Measurements from ENCODE around the gene TMEM125.

Gene TMEM125

DNA sequence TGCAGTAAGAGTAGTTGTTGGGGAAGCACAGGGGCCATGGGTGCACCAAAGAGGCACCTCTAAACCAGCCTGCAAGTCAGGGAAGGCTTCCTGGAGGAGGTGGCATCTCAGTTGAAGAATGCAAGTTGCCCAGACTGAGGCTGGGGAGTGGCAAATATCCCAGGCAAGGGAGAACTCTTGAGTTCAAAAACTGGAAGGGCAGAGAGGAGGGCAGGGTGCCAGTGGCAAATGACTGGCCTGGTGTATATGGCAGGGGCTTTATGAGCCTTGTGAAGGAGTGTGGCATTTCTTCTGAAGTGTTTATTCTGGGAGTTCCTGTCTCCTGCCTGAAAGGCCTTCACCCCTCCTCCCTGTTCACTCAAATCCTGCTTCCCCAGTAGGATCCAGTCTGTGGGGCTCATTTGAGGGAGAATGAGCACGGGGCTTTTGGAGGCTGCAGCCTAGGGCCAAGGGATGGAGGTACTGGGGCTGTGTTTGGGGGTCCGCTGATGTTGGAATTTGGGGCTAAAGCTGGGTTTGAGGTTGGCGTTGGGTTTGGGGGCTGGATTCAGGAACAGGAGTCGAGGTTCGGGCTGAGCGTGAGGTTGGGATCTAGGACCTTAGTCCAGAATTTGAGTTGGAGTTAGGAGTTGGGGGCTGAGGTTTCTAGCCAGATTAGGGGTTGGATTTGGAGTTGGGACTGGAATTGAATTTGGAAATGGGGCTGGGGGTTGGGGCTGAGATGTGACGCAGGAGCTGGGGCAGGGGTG, at the start of gene TMEM125:
Gene TMEM125 (plus strand): TSS at position 357 of the 749 bp plus-strand sequence. CDS start 2,740 bp downstream, outside the sequence.
- Histone ChIP-seq H3K4me3 (ENCODE audit: low read depth, low read length) (peak within 1 kb of the TSS; percentile 49), H3K9me3 (ENCODE audit: control insufficient read depth, insufficient read depth, low read depth, low read length) (peaks cover 10% of the 10 kb centered on the region), H3K36me3 (ENCODE audit: control insufficient read depth, insufficient read depth, low read length) (peaks cover 7% of the 10 kb centered on the region), H3K27me3 (ENCODE audit: control insufficient read depth, insufficient read depth, low read length) (no peaks in the 10 kb centered on the region), H3K4me1 (ENCODE audit: control insufficient read depth, insufficient read depth, low read length) (peaks cover 31% of the 10 kb centered on the region), H3K27ac (ENCODE audit: low read depth, low read length) (no peak within 1 kb of the TSS), H3K9ac (ENCODE audit: low read length) (peak within 1 kb of the TSS; percentile 10)

DNA sequence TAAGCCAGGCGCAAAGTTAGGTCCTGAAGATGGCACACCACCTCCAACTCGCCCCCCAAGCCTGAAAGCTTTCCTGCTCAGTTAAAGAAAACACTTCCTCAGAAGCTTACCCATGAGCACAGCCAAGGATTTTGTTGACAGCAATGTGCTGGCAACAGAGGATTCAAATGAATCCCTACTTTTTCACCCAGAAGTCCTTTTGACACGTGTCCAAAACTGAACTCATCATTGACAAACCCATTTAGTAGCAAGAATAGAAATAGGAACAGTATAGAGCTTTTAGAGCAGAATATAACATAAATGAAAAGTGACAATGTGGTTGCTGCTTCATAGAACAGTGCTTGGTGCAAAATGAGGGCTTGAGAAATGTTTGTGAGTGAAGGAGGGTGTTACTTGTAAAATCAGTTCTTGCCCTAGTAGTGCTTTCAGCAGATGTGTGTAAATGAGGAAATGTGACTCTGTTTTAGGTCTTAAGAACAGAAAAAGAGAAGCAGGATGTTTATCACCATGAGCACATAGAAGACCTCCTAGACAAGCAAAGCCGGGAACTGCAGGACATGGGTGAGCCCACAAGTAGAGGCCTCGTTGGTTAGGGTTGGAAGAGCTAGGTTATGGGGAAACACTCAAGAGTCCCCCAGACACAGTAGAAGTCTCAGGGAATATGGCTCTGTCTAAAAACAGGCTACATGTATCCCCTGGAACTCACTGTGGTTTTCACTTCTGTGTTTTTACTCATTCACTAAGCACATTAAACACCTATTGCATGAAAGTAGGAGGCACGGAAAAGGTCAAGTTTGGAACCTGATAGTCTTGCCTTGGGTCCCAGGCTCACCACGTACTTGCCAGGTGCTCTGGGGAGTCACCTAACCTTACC, 48.6 kb upstream of the TMEM125 start:
- Histone ChIP-seq H3K27me3 (ENCODE audit: control insufficient read depth, insufficient read depth, low read length) (no peaks in the 10 kb centered on the region), H3K36me3 (ENCODE audit: control insufficient read depth, insufficient read depth, low read length) (no peaks in the 10 kb centered on the region), H3K4me3 (ENCODE audit: low read depth, low read length) (no peak overlapping the region), H3K9me3 (ENCODE audit: control insufficient read depth, insufficient read depth, low read depth, low read length) (no peaks in the 10 kb centered on the region), H3K4me1 (ENCODE audit: control insufficient read depth, insufficient read depth, low read length) (no peaks in the 10 kb centered on the region), H3K9ac (ENCODE audit: low read length) (no peak overlapping the region), H3K27ac (ENCODE audit: low read depth, low read length) (no peak overlapping the region)

DNA sequence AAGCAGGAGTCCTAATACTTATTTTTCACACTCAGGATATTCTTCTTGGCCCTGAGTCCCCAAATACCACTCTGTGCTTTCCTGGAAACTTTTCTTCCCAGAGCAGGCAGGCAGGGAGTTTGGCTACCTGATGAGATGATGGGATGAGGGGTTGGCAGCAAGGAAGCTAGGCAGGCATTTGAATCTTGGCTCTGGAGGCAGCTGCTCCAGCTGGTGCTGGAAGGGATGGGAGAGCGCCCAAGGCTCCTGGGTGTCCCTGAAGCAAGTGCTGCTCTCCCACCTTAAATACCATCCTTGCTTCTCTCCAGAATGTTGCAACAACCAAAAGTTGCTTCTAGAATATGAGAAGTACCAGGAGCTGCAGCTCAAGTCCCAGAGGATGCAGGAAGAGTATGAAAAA, 48.0 kb upstream of the TMEM125 start:
- Histone ChIP-seq H3K36me3 (ENCODE audit: control insufficient read depth, insufficient read depth, low read length) (no peaks in the 10 kb centered on the region), H3K9me3 (ENCODE audit: control insufficient read depth, insufficient read depth, low read depth, low read length) (no peaks in the 10 kb centered on the region), H3K9ac (ENCODE audit: low read length) (no peak overlapping the region), H3K27me3 (ENCODE audit: control insufficient read depth, insufficient read depth, low read length) (no peaks in the 10 kb centered on the region), H3K27ac (ENCODE audit: low read depth, low read length) (no peak overlapping the region), H3K4me1 (ENCODE audit: control insufficient read depth, insufficient read depth, low read length) (no peaks in the 10 kb centered on the region), H3K4me3 (ENCODE audit: low read depth, low read length) (no peak overlapping the region)

DNA sequence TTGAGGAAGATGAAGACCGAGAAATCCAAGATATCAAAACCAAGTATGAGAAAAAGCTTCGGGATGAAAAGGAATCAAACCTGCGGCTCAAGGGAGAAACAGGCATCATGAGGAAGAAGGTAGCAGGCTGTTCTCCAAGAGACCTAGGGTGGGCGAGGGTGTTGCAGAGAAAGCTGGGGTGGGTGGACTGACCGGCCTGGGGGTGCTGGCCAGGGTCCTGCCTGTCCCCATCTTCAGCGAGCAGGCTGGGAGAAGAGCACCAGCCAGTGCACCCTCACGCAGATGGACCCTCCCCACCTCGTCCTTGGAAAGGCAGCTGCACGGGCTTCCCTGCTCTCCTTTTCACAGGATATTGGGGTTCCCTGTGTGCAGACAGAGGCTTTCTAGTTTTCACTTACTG, 46.9 kb upstream of the TMEM125 start:
- Histone ChIP-seq H3K36me3 (ENCODE audit: control insufficient read depth, insufficient read depth, low read length) (no peaks in the 10 kb centered on the region), H3K4me1 (ENCODE audit: control insufficient read depth, insufficient read depth, low read length) (no peaks in the 10 kb centered on the region), H3K27me3 (ENCODE audit: control insufficient read depth, insufficient read depth, low read length) (no peaks in the 10 kb centered on the region), H3K9me3 (ENCODE audit: control insufficient read depth, insufficient read depth, low read depth, low read length) (no peaks in the 10 kb centered on the region), H3K4me3 (ENCODE audit: low read depth, low read length) (no peak overlapping the region), H3K27ac (ENCODE audit: low read depth, low read length) (no peak overlapping the region), H3K9ac (ENCODE audit: low read length) (no peak overlapping the region)

DNA sequence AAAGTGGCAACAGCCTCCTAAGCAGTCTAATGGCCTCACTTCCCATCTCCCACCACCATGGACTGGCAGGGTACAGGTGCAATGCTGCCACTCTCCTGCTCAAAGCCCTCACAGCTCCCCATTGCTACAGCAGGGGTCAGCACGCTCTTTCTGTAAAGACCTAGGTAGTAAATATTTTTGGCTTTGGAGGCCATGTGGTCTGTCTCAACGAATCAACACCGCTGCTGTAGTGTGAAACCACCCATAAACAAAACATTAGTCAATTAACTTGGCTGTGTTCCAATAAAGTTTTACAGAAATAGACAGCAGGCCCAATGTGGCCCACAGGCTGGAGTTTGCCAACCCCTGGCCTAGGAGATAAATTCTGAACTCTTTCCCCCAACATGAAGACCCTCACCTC, 44.6 kb upstream of the TMEM125 start:
- Histone ChIP-seq H3K4me3 (ENCODE audit: low read depth, low read length) (no peak overlapping the region), H3K36me3 (ENCODE audit: control insufficient read depth, insufficient read depth, low read length) (no peaks in the 10 kb centered on the region), H3K27ac (ENCODE audit: low read depth, low read length) (no peak overlapping the region), H3K9ac (ENCODE audit: low read length) (no peak overlapping the region), H3K9me3 (ENCODE audit: control insufficient read depth, insufficient read depth, low read depth, low read length) (no peaks in the 10 kb centered on the region), H3K4me1 (ENCODE audit: control insufficient read depth, insufficient read depth, low read length) (peaks cover 3% of the 10 kb centered on the region; the same call in 1 of the 2 replicates), H3K27me3 (ENCODE audit: control insufficient read depth, insufficient read depth, low read length) (no peaks in the 10 kb centered on the region)

DNA sequence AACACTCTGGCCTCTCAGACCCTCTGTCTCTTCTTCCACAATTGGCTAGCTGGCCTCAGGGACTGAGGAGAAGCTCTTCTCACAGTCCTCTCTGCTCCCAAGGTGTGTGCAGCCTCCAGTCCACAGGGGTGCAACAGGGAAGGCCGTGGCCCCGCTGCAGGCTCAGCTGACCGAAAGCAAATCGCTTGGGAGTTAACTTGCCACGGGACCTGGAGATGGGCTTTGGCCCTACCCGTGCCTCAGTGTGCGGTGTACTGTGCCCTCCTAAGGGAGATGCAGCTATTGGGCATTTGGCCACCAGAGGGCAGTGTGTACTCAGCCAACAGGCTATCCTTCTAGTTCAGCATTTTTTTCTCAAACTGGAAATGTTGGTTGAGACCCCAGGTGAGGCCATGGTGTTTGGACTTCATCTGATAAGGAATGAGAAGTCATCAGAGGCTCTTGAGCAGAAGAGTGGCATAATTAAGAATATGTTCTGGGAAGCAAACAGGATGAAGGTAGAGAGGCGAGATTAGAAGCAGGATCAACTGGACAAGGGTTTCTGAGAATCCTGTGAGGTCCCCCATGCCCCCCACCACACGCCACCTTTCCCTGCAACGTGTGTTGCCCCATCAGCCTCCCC, 42.5 kb upstream of the TMEM125 start:
- H3K4me3 ChIP-seq (ENCODE audit: low read depth, low read length): no peak overlapping the region
- no peak overlapping the region for H3K27ac ChIP-seq (ENCODE audit: low read depth, low read length)
- no peaks in the 10 kb centered on the region for H3K9me3 ChIP-seq (ENCODE audit: control insufficient read depth, insufficient read depth, low read depth, low read length)
- peaks cover 16% of the 10 kb centered on the region for H3K4me1 ChIP-seq (ENCODE audit: control insufficient read depth, insufficient read depth, low read length)
- H3K36me3 ChIP-seq (ENCODE audit: control insufficient read depth, insufficient read depth, low read length): no peaks in the 10 kb centered on the region
- H3K27me3 ChIP-seq (ENCODE audit: control insufficient read depth, insufficient read depth, low read length): no peaks in the 10 kb centered on the region
- H3K9ac ChIP-seq (ENCODE audit: low read length): no peak overlapping the region

DNA sequence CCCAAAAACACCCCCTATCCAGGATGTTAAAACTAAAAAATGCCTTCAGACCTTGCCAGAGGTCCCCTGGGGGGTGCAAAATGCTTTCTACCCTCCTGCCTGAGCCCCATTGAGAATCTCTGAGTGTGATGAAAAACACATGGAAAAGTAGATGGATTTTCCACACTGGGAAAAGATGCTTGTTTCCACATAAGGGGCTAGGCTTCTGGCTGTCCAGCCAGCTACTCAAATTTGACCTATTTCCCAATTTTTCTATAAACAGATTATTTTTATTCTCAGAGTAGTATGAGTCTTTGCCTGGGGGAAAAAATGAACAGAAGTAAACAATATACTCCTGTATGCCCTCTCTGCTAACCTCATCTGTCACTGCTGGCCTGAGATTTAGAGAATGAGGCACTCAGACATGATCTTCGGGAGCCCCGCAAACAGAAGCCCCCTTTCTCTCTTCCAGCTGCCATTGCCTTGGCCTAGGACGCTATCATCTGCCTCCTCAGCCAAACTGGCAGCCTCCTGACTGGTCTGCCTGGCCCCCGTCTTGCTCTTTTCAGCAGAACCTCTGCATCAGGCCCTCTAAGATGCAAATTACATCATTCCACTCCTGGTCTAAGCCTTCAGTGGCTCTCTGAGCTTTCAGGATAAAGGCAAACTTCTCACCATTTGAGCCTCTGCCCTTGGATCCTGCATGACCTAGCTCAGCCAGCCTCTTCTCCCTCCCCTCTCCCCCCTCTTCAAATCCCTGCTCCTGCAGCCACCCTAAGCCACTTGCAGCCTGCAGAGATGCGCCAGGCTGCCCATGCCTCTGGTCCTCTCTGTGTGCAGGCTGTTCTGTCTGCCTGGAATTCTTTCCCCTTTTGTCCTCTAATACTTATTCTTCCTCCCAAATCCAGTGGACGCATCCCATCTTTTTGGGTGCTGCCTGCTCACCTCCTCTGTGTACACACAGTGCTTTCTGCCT, 39.7 kb upstream of the TMEM125 start:
- peaks cover 21% of the 10 kb centered on the region for H3K4me1 ChIP-seq (ENCODE audit: control insufficient read depth, insufficient read depth, low read length)
- no peak overlapping the region for H3K9ac ChIP-seq (ENCODE audit: low read length)
- H3K36me3 ChIP-seq (ENCODE audit: control insufficient read depth, insufficient read depth, low read length): no peaks in the 10 kb centered on the region
- no peak overlapping the region for H3K27ac ChIP-seq (ENCODE audit: low read depth, low read length)
- H3K9me3 ChIP-seq (ENCODE audit: control insufficient read depth, insufficient read depth, low read depth, low read length): no peaks in the 10 kb centered on the region
- H3K27me3 ChIP-seq (ENCODE audit: control insufficient read depth, insufficient read depth, low read length): no peaks in the 10 kb centered on the region
- no peak overlapping the region for H3K4me3 ChIP-seq (ENCODE audit: low read depth, low read length)

DNA sequence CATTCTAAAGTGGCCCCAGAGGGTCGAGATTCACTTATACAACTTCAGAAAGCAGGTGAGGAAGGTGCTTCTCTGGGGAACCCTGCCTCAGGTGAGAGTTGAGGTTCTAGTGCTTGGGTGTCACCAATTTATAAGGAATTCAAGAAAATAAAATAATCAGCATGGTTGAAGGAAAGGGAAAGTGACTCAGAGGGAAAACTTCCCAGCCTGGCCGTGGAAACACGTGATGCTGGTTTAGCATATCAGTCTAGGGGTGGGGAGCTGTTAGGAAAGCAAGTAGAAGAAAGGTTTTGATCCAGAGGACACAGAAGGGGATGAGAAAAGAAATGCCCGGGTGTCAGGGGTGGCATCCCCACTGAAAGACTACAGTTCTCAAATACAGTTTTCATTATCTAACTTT, 37.7 kb upstream of the TMEM125 start:
- peaks cover 21% of the 10 kb centered on the region for H3K4me1 ChIP-seq (ENCODE audit: control insufficient read depth, insufficient read depth, low read length)
- no peaks in the 10 kb centered on the region for H3K36me3 ChIP-seq (ENCODE audit: control insufficient read depth, insufficient read depth, low read length)
- no peak overlapping the region; the same call in 1 of the 2 replicates for H3K4me3 ChIP-seq (ENCODE audit: low read depth, low read length)
- H3K27me3 ChIP-seq (ENCODE audit: control insufficient read depth, insufficient read depth, low read length): no peaks in the 10 kb centered on the region
- H3K9me3 ChIP-seq (ENCODE audit: control insufficient read depth, insufficient read depth, low read depth, low read length): no peaks in the 10 kb centered on the region
- H3K9ac ChIP-seq (ENCODE audit: low read length): peak overlapping the region; percentile 33
- H3K27ac ChIP-seq (ENCODE audit: low read depth, low read length): no peak overlapping the region

DNA sequence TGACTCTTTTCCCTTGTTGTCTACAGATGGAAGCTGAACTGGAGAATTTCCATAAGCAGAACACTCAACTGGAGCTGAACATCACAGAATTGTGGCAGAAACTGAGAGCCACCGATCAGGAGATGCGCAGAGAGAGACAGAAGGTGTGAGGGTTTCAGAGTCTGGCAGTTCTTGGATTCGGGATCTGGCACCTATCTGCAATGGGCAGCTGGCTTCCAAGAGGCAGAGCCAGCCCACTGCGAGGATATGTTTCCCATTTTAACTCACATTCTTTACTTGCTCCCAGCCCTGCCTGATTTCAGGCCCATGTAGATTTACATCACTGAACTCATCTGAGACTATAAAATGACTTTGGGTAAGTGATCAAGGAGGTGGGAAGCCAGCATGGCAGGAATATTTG, 37.3 kb upstream of the TMEM125 start:
- H3K4me3 ChIP-seq (ENCODE audit: low read depth, low read length): no peak overlapping the region; the same call in 1 of the 2 replicates
- H3K9ac ChIP-seq (ENCODE audit: low read length): peak overlapping the region; percentile 33
- H3K4me1 ChIP-seq (ENCODE audit: control insufficient read depth, insufficient read depth, low read length): peaks cover 21% of the 10 kb centered on the region
- H3K9me3 ChIP-seq (ENCODE audit: control insufficient read depth, insufficient read depth, low read depth, low read length): no peaks in the 10 kb centered on the region
- no peak overlapping the region for H3K27ac ChIP-seq (ENCODE audit: low read depth, low read length)
- H3K27me3 ChIP-seq (ENCODE audit: control insufficient read depth, insufficient read depth, low read length): no peaks in the 10 kb centered on the region
- no peaks in the 10 kb centered on the region for H3K36me3 ChIP-seq (ENCODE audit: control insufficient read depth, insufficient read depth, low read length)

DNA sequence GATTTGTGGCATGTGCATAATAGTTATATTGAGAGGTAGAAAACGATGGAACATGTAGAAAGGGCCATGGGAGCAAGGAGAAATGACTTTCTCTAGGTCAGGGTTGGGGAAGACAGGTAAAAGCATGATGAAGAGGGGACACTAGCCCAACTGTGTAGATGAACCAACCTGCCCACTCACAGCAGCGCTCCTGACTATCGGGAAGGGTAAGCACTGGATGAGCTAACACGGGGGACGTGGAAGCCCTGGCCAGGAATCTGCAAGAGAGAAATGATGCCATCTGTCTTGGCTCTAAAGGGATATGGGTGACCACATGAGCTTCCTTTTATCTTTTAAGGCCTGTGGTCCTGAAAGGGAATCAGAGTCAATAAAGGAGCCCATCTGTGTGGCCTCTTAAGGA, 36.2 kb upstream of the TMEM125 start:
- H3K9ac ChIP-seq (ENCODE audit: low read length): no peak overlapping the region
- no peaks in the 10 kb centered on the region for H3K36me3 ChIP-seq (ENCODE audit: control insufficient read depth, insufficient read depth, low read length)
- no peak overlapping the region for H3K27ac ChIP-seq (ENCODE audit: low read depth, low read length)
- H3K4me1 ChIP-seq (ENCODE audit: control insufficient read depth, insufficient read depth, low read length): peaks cover 21% of the 10 kb centered on the region
- no peaks in the 10 kb centered on the region for H3K27me3 ChIP-seq (ENCODE audit: control insufficient read depth, insufficient read depth, low read length)
- H3K4me3 ChIP-seq (ENCODE audit: low read depth, low read length): no peak overlapping the region
- no peaks in the 10 kb centered on the region for H3K9me3 ChIP-seq (ENCODE audit: control insufficient read depth, insufficient read depth, low read depth, low read length)

Data from HUES6 (cell line).